MM.1S (cell line): ENCODE data around the gene SETD1A.
A peak's percentile ranks its signal among the peaks of the same experiment; 100 is the strongest.

ENCODE experiments used
- DNase-seq: peaks from one replicate; pipeline ENCODE4 v3.0.0-alpha.2; 2015
- H2AFZ ChIP-seq: fragments of 300-600 bp; sonication (generic); 2 replicates; pipeline ENCODE4 v1.6.0; 2016; ENCODE audit warnings: antibody characterized with exemption, low read length
- H3F3A ChIP-seq: fragments of 300-600 bp; sonication (generic); 2 replicates; pipeline ENCODE4 v1.6.1; 2016; ENCODE audit warnings: mild to moderate bottlenecking, antibody characterized with exemption, low read length, moderate library complexity, mixed read lengths; ENCODE audit not compliant: insufficient read depth
- H3K27ac ChIP-seq: fragments of 300-600 bp; sonication (generic); 2 replicates; pipeline ENCODE4 v1.5.1; 2016; ENCODE audit warnings: mild to moderate bottlenecking, low read length
- H3K27me3 ChIP-seq: fragments of 300-600 bp; sonication (generic); replicated peaks from 2 replicates; pipeline ENCODE4 v1.6.0; 2016; ENCODE audit warnings: low read length; ENCODE audit not compliant: insufficient read depth
- H3K36me3 ChIP-seq: fragments of 300-600 bp; sonication (generic); replicated peaks from 2 replicates; pipeline ENCODE4 v1.6.1; 2016; ENCODE audit warnings: mild to moderate bottlenecking, low read length, mixed read lengths; ENCODE audit not compliant: insufficient read depth
- H3K4me1 ChIP-seq: fragments of 300-600 bp; sonication (generic); 2 replicates; pipeline ENCODE4 v1.6.1; 2016; ENCODE audit warnings: low read length, mixed read lengths
- H3K4me2 ChIP-seq: fragments of 300-600 bp; sonication (generic); 2 replicates; pipeline ENCODE4 v1.6.0; 2016; ENCODE audit warnings: low read depth, low read length
- H3K4me3 ChIP-seq: fragments of 300-600 bp; sonication (generic); 2 replicates; pipeline ENCODE4 v1.5.1; 2016; ENCODE audit warnings: low read length, mixed read lengths
- H3K79me2 ChIP-seq: fragments of 300-600 bp; sonication (generic); 2 replicates; pipeline ENCODE4 v1.6.1; 2016; ENCODE audit warnings: mixed run types, low read length, mixed read lengths
- H3K9ac ChIP-seq: fragments of 300-600 bp; sonication (generic); 2 replicates; pipeline ENCODE4 v1.6.1; 2016; ENCODE audit warnings: low read length, mixed read lengths
- H3K9me2 ChIP-seq: fragments of 300-600 bp; sonication (generic); replicated peaks from 2 replicates; pipeline ENCODE4 v1.6.1; 2016; ENCODE audit warnings: mild to moderate bottlenecking, low read length, mixed read lengths; ENCODE audit not compliant: insufficient read depth
- H3K9me3 ChIP-seq: fragments of 300-600 bp; sonication (generic); replicated peaks from 2 replicates; pipeline ENCODE4 v1.6.1; 2016; ENCODE audit warnings: mild to moderate bottlenecking, low read length, mixed read lengths; ENCODE audit not compliant: insufficient read depth
- H4K20me1 ChIP-seq: fragments of 300-600 bp; sonication (generic); 2 replicates; pipeline ENCODE4 v1.6.1; 2016; ENCODE audit warnings: mild to moderate bottlenecking, low read length, moderate library complexity, mixed read lengths; ENCODE audit not compliant: insufficient read depth
- CTCF ChIP-seq: fragments of 300-600 bp; sonication (generic); IDR thresholded peaks from 2 replicates; pipeline ENCODE4 v1.5.1; 2016; ENCODE audit warnings: antibody characterized with exemption, low read length, mixed read lengths
- EZH2 ChIP-seq: fragments of 300-600 bp; sonication (generic); optimal IDR thresholded peaks from 2 replicates; pipeline ENCODE3; 2017; ENCODE audit warnings: low read depth, mild to moderate bottlenecking, antibody characterized with exemption, low read length, mixed read lengths
- EZH2phosphoT487 ChIP-seq: fragments of 300-600 bp; sonication (generic); IDR thresholded peaks from 2 replicates; pipeline ENCODE4 v1.6.1; 2018; ENCODE audit warnings: antibody characterized with exemption, low read length

SETD1A gene

GRCh38 chr16:30992931-30993816 lies 35.6 kb downstream of the SETD1A start:
- Histone ChIP-seq H3K79me2 (no peaks in the 10 kb centered on the region), H3K27me3 (peaks cover 22% of the 10 kb centered on the region), H4K20me1 (no peaks in the 10 kb centered on the region), H3K9me2 (no peaks in the 10 kb centered on the region), H3K36me3 (no peaks in the 10 kb centered on the region), H3K9me3 (no peaks in the 10 kb centered on the region), H3K4me2 (no peak overlapping the region), H3K27ac (no peak overlapping the region), H2AFZ (no peak overlapping the region), H3F3A (no peaks in the 10 kb centered on the region), H3K4me1 (peaks cover 7% of the 10 kb centered on the region; the same call in 1 of the 2 replicates), H3K4me3 (no peak overlapping the region), H3K9ac (no peak overlapping the region)
- no peak for DNase-seq
- TF ChIP-seq EZH2 (no peak), EZH2phosphoT487 (no peak), CTCF (no peak)

- Histone ChIP-seq H3K36me3 (no peaks in the 10 kb centered on the region), H3K4me3 (no peak overlapping the region), H3F3A (no peaks in the 10 kb centered on the region), H3K4me1 (peaks cover 7% of the 10 kb centered on the region; the same call in 1 of the 2 replicates), H3K4me2 (no peak overlapping the region), H3K9ac (no peak overlapping the region), H3K79me2 (no peaks in the 10 kb centered on the region), H3K9me2 (no peaks in the 10 kb centered on the region), H2AFZ (no peak overlapping the region), H4K20me1 (no peaks in the 10 kb centered on the region), H3K27ac (no peak overlapping the region), H3K9me3 (no peaks in the 10 kb centered on the region), H3K27me3 (peaks cover 48% of the 10 kb centered on the region)
- DNase-seq, result no peak
- TF ChIP-seq EZH2phosphoT487 (no peak), CTCF (no peak), EZH2 (no peak)
These were observed 38.4 kb downstream of the SETD1A start for GRCh38 chr16:30995927-30996323.

- Histone ChIP-seq H3K27ac (no peak overlapping the region), H3K9me3 (no peaks in the 10 kb centered on the region), H3K4me2 (peak overlapping the region; percentile 90), H2AFZ (peak overlapping the region; percentile 89), H3K27me3 (peaks cover 52% of the 10 kb centered on the region), H3K4me3 (peak overlapping the region; percentile 54), H3K79me2 (no peaks in the 10 kb centered on the region), H3K9me2 (no peaks in the 10 kb centered on the region), H4K20me1 (no peaks in the 10 kb centered on the region), H3F3A (no peaks in the 10 kb centered on the region), H3K4me1 (peaks cover 7% of the 10 kb centered on the region; the same call in 1 of the 2 replicates), H3K36me3 (no peaks in the 10 kb centered on the region), H3K9ac (no peak overlapping the region; the same call in 1 of the 2 replicates)
- no peak for DNase-seq
- TF ChIP-seq EZH2phosphoT487 (no peak), EZH2 (no peak), CTCF (no peak)
These were observed 38.9 kb downstream of the SETD1A start for GRCh38 chr16:30996324-30996984.
